GM19463 (cell line): ENCODE results near the gene FCER2.
"Not testable (repeated sequence)": the region's sequence is repeated elsewhere in the genome, so short reads cannot be mapped to it uniquely, and the experiment has no call there.

Experiments used
- ATAC-seq: cut with Tn5 transposase; IDR thresholded peaks from one replicate; pipeline ENCODE4 v1.9.1; 2021; ENCODE audit warnings: mild to moderate bottlenecking, moderate library complexity; ENCODE audit not compliant: unreplicated experiment

Gene FCER2, protein sequence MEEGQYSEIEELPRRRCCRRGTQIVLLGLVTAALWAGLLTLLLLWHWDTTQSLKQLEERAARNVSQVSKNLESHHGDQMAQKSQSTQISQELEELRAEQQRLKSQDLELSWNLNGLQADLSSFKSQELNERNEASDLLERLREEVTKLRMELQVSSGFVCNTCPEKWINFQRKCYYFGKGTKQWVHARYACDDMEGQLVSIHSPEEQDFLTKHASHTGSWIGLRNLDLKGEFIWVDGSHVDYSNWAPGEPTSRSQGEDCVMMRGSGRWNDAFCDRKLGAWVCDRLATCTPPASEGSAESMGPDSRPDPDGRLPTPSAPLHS

DNA sequence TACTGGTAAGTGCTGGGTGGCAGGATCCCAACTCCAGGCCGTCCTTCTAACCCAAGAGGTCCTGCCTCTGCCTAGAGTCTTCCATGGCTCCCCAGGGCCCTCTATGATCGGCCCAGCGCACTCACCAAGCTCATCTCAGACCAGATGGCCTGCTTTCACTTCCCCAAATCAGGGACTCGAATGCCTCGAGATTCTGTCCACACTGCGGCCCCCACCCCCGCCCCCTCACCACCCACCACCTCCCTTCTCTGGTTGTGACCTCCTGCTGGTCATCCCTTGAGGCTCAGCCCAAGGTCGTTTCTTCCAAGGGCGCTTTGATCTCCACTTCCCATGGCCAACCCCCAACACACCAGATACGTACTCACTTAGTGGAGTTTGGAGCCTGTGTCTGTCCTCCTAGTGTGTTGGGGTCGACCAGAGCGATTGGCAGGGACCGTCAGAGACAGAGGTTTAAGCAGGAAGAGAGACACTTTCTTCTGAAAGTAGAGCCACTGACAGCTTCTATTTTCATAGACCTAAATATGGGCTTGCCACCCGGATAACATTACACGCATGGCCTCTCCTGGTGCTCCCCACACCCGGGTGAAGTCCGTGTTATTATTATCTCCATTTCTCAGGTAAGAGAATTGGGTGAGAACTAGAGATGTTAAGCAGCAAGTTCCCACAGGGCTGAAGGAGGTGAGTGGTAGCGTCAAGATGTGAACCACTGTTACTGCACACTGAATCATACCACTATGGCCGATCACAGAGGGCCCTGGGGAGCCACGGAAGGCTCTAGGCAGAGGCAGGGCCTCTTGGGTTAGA lies at the start of gene FCER2:
TSS of gene FCER2 (minus strand) at position 478 of the 804 bp plus-strand sequence. CDS start 2,371 bp downstream, outside the sequence.
- ATAC-seq = peak; percentile 43

DNA sequence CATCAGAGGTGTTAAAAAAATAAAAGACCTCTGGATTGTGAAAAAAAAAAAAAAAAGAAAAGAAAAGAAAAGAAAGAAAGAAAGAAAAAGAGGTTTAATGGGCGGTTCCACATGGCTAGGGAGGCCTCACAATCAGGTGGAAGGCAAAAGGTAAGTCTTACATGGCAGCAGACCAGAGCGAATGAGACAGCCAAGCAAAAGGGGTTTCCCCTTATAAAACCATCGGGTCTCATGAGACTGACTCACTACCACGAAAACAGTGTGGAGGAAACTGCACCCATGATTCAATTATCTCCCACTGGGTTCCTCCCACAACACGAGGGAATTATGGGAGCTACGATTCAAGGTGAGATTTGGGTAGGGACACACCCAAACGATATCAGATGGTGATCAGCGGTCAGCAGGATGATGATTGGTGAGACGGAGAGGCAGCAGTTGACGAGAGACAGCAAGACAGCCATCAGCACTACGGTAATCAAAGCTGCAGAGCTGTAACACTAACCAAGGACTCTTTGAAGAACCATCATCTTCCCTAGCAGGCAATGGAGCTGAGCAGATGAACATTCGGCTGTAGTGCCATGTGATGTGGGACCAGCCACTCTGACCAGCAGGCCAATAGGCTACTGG lies 49.3 kb upstream of the FCER2 start:
- no peak for ATAC-seq

DNA sequence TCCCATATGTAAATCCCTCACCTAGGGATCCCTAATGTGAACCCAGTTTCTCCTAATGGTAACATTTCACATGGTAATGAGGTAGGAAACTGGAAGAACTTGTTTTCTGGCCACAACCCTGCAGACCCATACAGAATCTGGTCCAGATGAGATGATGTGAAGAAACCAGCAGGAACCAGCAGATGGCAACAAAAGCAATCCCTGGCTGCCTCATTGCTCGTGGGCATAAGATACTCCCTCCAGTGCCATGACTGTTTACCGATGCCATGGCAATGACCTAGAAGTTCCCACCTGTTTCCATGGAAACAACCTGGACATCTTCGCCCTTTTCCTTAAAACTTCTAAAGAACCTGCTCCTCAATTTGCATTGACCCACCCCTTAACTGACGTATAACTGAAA lies 46.8 kb upstream of the FCER2 start:
- ATAC-seq = no peak

DNA sequence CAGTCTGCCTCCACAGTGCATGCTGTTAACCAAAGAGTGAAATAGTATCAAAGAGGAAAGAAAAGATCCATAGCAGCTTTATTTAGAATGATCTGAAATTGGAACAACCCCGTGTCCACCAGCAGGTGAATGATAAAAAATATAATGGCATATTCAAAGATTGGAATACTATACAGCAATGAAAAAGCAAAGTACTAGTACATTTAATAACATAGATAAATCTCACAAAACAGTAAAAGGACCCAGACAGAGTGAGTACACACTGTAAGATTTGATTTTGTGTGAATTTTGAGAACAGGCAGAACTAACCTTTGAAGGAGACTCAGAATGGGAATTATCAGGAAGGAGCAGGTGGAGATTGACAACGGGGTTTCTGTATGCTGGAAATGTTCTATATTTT lies 46.2 kb upstream of the FCER2 start:
- ATAC-seq = no peak

DNA sequence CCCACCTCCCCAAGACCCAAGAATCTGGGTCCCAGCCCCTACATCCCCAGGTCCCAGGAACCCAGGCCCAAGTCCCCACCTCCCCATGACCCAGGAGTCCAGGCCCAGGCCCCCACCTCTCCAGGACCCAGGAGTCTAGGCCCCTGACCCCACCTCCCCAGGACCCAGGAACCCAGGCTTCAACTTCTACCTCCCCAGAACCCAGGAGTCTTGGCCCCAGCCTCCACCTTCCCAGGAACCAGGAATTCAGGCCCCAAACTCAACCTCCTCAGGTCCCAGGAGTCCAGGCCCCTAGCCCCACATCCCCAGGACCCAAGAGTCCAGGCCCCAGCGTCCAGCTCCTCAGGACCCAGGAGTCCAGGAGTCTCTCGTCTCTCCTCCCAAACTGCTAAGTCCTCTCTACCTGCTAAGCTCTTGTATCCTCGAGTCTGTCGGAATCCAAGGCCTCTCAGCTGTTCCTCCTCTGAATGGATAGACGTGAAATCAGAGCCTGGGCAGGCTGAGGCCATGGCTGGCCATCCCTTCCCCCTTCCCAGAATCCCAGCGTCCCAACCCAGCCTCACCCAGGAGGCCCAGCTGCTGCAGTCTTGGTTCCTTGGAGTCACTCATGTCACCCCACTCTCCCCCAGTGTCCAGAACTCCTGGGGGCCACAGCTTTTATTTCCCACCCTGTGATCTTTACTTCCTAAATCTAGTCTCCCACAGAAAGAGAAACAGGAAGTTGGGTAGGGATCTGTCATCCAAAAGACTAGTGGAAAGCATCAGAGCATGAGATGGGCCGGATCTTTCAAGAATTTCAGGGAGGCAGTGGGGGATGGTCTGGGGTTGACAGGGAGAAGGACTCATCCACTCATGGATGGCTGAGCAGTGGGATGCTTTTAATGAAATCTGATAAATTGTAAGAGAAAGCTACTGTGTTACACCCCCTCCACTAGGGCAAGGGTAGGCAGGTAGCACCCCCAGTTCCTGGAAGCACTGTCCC lies 45.3 kb upstream of the FCER2 start, which contains the start of gene CD209:
TSS of gene CD209 (minus strand) at position 632 of the 982 bp plus-strand sequence. CDS start at position 609, 23 bp downstream.
- ATAC-seq = no peak

DNA sequence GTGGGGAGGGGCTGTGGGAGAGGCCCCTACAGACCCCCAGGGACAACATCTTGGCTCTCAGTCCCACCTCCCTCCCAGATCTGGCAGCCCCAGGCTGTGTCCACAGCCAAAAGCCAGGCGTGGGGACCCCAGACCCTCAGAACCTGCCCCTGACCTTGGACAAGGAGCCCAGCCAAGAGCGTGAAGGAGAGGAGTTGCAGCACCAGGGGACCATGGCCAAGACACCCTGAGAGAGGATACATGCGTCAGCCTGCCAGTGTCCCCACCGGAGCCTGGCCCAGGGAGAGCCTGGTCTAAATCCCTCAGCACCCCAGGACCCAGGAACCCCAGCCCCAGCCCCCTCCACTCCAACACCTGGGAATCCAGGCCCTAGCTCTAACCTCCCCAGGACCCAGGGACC lies 44.4 kb upstream of the FCER2 start:
- not testable (repeated sequence) for ATAC-seq

DNA sequence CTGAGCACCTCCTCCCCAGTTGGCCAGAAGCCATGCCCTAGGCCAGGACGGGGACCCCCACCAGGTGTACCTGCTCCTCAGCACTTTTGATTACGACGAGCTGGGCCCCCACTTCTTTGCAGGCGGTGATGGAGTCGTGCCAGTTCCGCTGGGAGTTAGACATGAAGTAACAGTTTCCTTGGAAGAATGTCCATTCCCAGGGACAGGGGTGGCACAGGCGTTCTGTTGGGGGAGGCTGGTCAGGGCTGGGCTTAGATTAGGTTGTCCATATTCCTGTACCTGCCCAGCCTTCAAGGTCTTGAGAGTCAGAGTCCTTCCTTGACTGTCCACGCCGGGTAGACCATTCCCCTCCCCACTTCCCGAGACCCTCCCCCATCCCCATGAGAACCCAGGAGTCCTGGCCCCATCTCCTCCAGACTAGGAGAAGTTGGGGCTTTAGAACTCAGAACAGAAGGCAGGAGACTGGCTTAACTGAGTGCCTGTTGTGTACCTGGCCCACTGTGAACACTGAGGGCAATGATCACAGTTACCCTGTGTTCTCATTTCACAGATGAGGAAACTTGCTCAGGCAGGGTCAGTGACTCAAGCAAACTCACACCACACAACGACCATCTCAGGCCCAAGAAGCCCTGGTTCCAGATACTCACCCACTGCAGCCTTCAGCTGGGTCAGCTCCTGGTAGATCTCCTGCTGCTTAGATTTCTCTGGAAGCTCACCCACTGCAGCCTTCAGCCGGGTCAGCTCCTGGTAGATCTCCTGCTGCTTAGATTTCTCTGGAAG lies 43.1 kb upstream of the FCER2 start:
- no peak for ATAC-seq

DNA sequence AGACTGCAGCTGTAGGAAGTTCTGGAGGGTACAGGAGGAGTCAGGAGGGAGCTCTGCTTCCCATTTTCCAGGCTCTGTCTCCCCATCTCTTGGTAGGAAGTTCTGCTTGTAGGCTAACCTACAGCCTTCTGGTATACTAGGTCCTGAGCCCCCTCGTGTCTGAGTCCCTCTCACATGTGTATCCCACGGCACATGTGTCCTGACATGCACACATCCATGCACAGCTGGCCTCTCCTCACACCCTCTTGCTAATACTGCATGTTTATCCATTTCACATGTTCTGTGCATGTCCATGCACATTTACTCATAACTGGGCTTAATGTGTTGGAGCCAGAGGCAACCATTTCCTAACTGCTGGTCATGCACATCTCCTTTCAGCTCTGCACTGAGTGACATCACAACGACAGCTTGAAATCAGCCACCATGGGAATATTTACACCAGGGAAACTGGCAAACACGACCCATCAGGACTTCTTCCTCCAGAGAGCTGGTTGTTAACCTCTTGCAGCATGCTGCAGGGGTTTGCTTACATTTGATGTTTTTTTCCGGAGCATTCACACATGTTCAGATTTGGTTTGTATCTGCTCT lies 42.4 kb upstream of the FCER2 start:
- no peak for ATAC-seq

DNA sequence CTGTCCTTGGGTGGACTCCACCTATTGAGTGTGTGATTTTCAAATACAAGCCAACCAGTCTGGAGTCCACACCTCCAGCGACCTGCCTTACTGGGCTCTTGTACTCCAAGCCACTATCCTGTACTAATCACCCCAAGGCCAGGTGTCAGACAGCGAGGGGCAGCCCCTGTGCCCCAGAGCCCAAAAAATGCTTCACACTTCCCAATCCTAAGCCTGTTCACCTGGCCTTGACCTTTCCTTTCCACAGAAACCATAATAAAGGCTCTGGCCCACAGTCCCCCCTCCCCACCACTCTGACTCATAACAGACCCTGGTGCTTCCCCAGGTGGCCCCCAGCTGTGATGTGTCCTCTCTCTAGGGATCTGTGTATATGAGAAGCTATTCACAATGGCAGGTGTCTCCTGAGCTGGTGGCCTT lies 41.5 kb upstream of the FCER2 start:
- ATAC-seq = no peak

DNA sequence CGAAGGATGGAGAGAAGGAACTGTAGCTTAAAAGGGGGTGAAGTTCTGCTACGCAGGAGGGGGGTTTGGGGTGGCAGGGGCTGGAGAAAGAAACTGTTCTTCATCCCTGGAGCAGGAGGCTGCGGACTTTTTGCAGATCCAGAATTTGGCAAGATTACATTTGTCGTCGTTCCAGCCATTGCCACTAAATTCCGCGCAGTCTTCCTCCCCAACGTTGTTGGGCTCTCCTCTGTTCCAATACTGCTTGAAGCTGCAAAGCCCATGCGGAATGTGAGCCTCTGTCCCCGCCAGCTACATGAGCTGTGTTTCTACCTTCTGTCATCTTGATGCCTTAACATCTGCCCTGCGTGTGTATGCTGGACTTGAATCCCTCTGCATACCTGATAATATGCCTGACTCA lies 41.1 kb upstream of the FCER2 start:
- no peak for ATAC-seq

DNA sequence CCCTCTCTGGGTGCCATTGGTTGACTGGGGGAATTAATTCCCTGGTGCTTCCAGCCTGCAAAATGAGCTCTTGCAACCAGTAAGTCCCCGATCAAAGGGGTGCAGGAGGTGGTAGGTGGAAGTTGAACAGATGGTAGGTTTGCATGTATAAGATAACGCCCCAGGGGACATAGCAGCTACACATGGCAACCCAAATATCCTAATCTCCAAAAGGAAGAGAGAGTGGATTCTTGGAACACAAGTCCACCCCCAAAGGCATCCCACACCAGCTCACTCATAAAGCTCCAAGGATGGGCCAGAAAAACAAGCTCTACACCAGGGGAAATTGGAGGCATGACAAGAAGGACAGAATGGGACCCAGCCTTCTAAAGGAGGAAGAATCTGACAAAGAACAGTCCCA lies 40.6 kb upstream of the FCER2 start:
- ATAC-seq = no peak

DNA sequence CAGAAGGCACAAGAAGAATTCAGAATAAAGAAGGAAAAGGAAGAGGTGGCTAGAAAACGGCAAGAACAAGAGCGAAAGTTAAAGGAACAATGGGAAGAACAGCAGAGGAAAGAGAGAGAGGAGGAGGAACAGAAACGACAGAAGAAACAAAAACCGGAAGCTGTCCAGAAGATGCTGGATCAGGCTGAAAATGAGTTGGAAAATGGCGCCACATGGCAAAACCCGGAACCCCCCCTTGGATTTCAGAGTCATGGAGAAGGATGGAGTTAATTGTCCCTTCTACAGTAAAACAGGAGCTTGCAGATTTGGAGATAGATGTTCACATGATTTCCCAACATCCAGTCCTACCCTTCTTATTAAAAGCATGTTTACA lies 38.7 kb upstream of the FCER2 start:
- no peak for ATAC-seq

DNA sequence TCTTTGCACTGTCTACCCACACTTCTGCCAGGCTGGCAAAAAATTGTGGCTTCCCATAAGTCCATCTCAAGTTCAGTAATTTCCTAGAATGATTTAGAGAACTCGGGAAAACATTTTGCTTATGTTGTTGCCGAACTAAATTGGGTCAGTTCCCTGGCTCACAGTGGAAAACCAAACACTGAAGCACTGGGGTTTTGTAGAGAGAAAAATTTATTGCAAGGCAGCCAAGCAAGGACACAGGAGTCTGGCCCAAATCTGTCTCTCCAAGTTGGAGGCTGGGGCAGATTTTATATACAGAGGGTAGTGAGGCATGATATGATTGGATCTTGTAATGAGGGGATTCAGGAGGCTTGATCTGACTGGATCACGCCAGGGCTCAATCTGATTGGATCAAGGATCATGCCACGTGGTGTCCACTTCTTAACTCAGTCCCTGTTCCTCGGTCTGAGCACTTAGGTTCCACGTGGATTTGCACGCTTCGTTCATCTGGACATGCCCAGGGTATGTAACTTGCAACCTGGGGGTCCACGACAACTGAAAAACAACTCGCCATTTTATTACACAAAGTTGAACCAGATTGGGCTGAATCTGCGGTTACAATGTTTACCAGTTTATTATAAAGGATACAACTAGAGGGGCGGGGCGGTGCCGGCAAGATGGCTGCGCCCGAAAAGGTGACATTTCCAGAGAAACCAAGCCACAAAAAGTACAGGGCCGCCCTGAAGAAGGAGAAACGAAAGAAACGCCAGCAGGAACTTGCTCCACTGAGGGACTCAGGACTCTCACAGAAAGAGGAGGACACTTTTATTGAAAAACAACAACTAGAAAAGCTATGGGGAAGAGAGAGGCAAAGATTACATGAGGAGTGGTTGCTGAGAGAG lies 38.1 kb upstream of the FCER2 start:
- no peak for ATAC-seq

DNA sequence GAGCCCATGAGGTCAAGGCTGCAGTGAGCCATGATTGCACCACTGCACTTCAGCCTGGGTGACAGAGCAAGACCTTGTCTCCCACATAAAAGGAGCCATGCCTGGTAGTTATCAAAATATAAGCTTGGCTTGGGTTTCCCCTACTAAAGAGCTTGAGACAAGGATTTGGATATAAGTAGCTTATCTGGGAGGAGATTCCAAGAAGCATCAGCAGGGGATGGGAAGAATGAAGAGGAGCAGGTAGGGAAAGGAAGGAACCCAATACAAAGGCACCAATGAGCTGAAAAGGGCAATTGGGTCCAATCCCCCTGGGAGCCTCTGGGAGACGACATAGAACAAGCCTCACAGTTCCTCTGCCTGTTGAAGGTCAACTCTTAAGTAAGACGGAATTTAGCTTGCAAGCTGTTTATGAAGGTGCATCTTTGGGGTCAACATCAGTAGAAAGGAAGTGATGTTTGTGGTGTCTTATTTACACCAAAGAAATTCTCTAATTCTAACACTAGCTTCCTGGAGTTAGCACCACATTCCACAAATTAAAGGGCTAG lies 37.4 kb upstream of the FCER2 start:
- no peak for ATAC-seq

DNA sequence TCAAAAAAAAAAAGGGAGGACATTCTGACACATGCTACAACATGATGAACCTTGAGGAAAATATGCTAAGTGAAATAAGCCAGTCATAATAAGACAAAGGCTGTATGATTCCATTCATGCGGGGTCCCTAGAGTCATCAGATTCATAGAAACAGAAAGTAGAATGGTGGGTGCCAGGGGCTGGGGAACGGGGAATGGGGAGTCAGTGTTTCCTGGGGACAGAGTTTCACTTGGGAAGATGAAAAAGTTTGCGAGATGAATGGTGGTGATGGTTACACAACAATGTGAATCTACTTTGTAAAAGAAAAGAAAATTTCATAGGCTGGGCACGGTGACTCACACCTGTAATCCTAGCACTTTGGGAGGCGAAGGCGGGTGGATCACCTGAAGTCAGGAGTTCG lies 36.1 kb upstream of the FCER2 start:
- ATAC-seq = no peak

DNA sequence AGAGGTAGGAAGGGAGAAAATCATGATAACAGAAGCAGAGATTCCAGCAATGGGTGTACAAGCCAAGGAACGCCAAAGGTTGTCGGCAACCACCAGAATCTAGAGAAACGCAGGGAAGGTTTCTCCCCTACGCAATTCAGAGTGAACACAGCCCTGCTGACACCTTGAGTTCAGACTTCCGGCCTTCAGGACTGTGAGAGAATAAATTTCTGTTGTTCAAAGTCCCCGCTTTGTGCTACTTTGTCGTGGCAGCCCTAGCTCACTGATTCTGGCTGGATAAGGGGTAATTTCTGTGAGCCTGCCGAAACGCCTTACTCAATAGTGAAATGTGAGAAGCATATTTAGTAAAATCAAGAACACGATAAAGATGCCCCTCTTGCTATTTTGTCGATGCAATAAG lies 35.3 kb upstream of the FCER2 start:
- no peak for ATAC-seq

DNA sequence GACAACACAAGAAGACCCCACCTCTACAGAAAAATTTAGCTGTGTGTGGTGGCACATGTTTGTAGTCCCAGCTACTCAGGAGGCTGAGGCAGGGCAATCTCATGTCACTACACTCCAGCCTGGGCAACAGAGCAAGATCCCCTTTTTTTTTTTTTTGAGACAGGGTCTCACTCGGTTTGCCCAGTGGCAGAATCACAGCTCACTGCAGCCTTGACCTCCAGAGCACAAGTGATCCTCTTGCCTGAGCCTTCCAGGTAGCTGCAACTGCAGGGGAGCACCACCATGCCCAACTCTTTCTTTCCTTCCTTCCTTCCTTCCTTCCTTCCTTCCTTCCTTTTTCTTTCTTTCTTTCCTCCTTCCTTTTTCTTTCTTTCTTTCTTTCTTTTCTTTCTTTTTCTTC lies 34.2 kb upstream of the FCER2 start:
- ATAC-seq = no peak
